Tibial nerve (tissue), 4 donors: ENCODE measurements around the gene HES6. TPM values are rescaled to one million over a fixed set of nuclear protein-coding genes. Genes with fewer than 3 reads are reported as not detected.

Source experiments
- DNase-seq, 2 donors: peaks; one replicate each; pipeline ENCODE4 v3.0.0-alpha.2; 2019; ENCODE audit warnings: low spot score in 2 of 2
- H3K27ac ChIP-seq, 4 donors: fragments of 200-600 bp; sonication (generic) in 3 of 4; one replicate each; pipeline ENCODE4 v1.5.1; 2017 to 2019; ENCODE audit warnings: mild to moderate bottlenecking in 1 of 4
- H3K27me3 ChIP-seq, 2 donors: fragments of 200-600 bp; sonication (generic) in 1 of 2; one replicate each; pipeline versions ENCODE4 v1.5.1 to v1.6.0; 2017 to 2019
- H3K36me3 ChIP-seq, 3 donors: fragments of 200-600 bp; sonication (generic); one replicate each; pipeline ENCODE4 v1.5.1; 2018 to 2019
- H3K4me1 ChIP-seq, 4 donors: fragments of 200-600 bp; sonication (generic) in 3 of 4; one replicate each; pipeline ENCODE4 v1.5.1; 2017 to 2019
- H3K4me3 ChIP-seq, 4 donors: fragments of 200-600 bp; sonication (generic) in 3 of 4; one replicate each; pipeline ENCODE4 v1.5.1; 2017 to 2019; ENCODE audit warnings: mild to moderate bottlenecking in 1 of 4, moderate library complexity in 1 of 4
- H3K9me3 ChIP-seq, 4 donors: fragments of 200-600 bp; sonication (generic) in 3 of 4; one replicate each; pipeline ENCODE4 v1.5.1; 2017 to 2019
- EP300 ChIP-seq, 2 donors: sonication (generic); formaldehyde crosslinking; IDR thresholded peaks; one replicate each; pipeline ENCODE4 v1.6.1; 2017; ENCODE audit warnings: antibody characterized with exemption in 2 of 2, mild to moderate bottlenecking in 1 of 2
- POLR2A ChIP-seq, 2 donors: fragments of 450-650 bp; IDR thresholded peaks; one replicate each; pipeline ENCODE4 v1.6.1; 2017; ENCODE audit warnings: antibody characterized with exemption in 2 of 2, mild to moderate bottlenecking in 2 of 2, moderate library complexity in 2 of 2
- WGBS, 2 donors: methylation state at CpG; one replicate each; pipeline ENCODE4 v1.1.5; 2018; 5-methylcytosine and 5-hydroxymethylcytosine counted together
- total RNA-seq, 4 donors: library from RNA; depleted of rRNA; stranded (reverse); fragments of >200 nt; gene quantifications; one replicate each; pipeline ENCODE4 v1.1.0, GENCODE V29; 2016
- TF ChIP-seq, protein P1 (sequence below), 5 experiments: fragments of 200-600 bp in 3 of 5; fragments of 450-650 bp in 2 of 5; sonication (generic) in 3 of 5; IDR thresholded peaks; one replicate each; pipeline ENCODE4 v1.5.1; 2016 to 2019; ENCODE audit warnings: antibody characterized with exemption in 5 of 5, mild to moderate bottlenecking in 3 of 5, moderate library complexity in 2 of 5

The HES6 gene
- total RNA-seq, 4 donors from 2014 or later, result 4.4 to 18.6 (median 12.4) TPM

DNA sequence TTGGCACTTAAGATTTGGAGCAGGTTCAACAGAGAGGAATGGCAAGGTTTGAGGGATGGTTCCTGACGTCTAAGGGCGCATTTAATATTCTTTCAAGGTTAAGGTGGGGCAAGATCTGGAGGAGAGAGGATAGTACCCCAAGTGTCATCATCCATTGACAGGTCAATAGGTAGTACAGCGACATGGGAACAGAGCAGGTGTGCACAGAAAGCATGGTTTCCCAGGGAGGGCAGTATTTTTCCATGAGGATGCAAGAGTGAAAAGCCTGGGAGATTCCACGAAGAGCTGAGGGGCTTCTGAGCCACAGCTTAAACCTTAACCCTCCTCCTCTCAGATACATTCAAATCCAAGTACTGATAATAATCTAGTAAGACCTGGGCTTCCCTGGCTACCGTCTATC is 9.1 kb downstream of the HES6 start:
- 51 to 67% methylated on average over 5 of the region's 5 CpGs for WGBS, 2 donors
- peak overlapping the region; percentile 32 to 81 (median 72) for H3K4me3 ChIP-seq
- DNase-seq, result no peak
- peaks cover 0 to 16% (median 0%) of the 10 kb centered on the region in 3 donors for H3K36me3 ChIP-seq
- no peaks in the 10 kb centered on the region for H3K9me3 ChIP-seq
- no peaks in the 10 kb centered on the region for H3K27me3 ChIP-seq
- peak overlapping the region in 3 of 4 donors; percentile 62 to 81 (median 79) for H3K27ac ChIP-seq
- H3K4me1 ChIP-seq, result peaks cover 0 to 44% (median 8%) of the 10 kb centered on the region in 4 donors
- TF ChIP-seq, protein P1, sequence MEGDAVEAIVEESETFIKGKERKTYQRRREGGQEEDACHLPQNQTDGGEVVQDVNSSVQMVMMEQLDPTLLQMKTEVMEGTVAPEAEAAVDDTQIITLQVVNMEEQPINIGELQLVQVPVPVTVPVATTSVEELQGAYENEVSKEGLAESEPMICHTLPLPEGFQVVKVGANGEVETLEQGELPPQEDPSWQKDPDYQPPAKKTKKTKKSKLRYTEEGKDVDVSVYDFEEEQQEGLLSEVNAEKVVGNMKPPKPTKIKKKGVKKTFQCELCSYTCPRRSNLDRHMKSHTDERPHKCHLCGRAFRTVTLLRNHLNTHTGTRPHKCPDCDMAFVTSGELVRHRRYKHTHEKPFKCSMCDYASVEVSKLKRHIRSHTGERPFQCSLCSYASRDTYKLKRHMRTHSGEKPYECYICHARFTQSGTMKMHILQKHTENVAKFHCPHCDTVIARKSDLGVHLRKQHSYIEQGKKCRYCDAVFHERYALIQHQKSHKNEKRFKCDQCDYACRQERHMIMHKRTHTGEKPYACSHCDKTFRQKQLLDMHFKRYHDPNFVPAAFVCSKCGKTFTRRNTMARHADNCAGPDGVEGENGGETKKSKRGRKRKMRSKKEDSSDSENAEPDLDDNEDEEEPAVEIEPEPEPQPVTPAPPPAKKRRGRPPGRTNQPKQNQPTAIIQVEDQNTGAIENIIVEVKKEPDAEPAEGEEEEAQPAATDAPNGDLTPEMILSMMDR (IDR thresholded peaks at IDR 0.05), result no peak
- no peak for TF ChIP-seq EP300 (IDR thresholded peaks at IDR 0.05)
- TF ChIP-seq POLR2A (IDR thresholded peaks at IDR 0.05), result no peak

DNA sequence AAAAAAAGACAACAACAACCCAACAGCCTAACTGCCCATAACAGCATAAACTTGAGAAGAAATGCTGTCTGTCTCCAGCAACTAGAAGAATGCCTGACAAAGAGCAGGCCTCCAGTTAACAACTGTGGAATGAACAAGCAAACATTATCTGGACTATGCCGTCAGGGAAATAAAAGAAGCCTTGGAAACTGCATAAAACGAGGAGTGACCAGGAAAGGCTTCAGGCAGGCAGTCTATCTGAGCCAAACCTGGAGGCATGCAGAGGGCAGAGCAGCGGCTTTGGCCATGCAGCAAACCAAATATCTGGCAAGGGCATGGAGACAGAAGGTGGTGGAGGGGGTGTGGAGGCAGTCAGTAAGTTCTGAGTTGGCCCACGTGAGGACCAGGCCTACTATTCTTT is 11.1 kb downstream of the HES6 start:
- no peak for DNase-seq
- 33 to 43% methylated on average over 4 of the region's 4 CpGs for WGBS, 2 donors
- Histone ChIP-seq H3K27ac (peak overlapping the region in 3 of 4 donors; percentile 26 to 80 (median 58)), H3K36me3 (peaks cover 0 to 16% (median 0%) of the 10 kb centered on the region in 3 donors), H3K9me3 (no peaks in the 10 kb centered on the region), H3K4me1 (peaks cover 0 to 53% (median 8%) of the 10 kb centered on the region in 4 donors), H3K4me3 (no peak overlapping the region), H3K27me3 (no peaks in the 10 kb centered on the region)
- TF ChIP-seq, protein P1 (IDR thresholded peaks at IDR 0.05), result no peak
- no peak for TF ChIP-seq EP300 (IDR thresholded peaks at IDR 0.05)
- TF ChIP-seq POLR2A (IDR thresholded peaks at IDR 0.05), result no peak

DNA sequence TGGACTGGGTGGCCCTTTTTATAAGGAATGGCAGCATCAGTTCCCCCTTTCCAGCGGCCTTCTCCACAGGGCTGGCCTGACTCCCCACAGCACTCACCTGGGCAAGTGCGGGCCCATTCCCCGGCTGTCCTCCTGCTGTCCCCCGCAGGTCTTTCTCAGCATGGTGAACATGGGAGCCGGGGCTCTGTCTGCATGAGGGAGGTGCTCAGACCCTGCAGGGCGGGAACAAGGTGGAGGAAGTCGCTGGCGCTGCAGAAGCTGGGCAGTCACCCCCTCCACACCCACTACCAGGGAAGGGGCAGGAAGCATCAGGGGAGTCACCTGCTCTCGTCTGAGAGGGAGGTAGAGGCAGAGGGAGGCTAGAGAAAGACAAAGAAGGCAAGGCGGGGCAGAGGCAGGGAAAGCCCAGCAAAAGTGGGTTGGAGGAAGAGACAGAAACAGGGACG is 12.2 kb downstream of the HES6 start:
- Histone ChIP-seq H3K4me3 (no peak overlapping the region), H3K27ac (peak overlapping the region in 2 of 4 donors; percentile 58 to 80), H3K9me3 (no peaks in the 10 kb centered on the region), H3K27me3 (no peaks in the 10 kb centered on the region), H3K4me1 (peaks cover 0 to 53% (median 8%) of the 10 kb centered on the region in 4 donors), H3K36me3 (peaks cover 0 to 16% (median 0%) of the 10 kb centered on the region in 3 donors)
- no peak for DNase-seq
- TF ChIP-seq POLR2A (IDR thresholded peaks at IDR 0.05) (no peak), EP300 (IDR thresholded peaks at IDR 0.05) (no peak)
- TF ChIP-seq, protein P1 (IDR thresholded peaks at IDR 0.05), result no peak
- 86 to 87% methylated on average over 11 of the region's 11 CpGs for WGBS, 2 donors

DNA sequence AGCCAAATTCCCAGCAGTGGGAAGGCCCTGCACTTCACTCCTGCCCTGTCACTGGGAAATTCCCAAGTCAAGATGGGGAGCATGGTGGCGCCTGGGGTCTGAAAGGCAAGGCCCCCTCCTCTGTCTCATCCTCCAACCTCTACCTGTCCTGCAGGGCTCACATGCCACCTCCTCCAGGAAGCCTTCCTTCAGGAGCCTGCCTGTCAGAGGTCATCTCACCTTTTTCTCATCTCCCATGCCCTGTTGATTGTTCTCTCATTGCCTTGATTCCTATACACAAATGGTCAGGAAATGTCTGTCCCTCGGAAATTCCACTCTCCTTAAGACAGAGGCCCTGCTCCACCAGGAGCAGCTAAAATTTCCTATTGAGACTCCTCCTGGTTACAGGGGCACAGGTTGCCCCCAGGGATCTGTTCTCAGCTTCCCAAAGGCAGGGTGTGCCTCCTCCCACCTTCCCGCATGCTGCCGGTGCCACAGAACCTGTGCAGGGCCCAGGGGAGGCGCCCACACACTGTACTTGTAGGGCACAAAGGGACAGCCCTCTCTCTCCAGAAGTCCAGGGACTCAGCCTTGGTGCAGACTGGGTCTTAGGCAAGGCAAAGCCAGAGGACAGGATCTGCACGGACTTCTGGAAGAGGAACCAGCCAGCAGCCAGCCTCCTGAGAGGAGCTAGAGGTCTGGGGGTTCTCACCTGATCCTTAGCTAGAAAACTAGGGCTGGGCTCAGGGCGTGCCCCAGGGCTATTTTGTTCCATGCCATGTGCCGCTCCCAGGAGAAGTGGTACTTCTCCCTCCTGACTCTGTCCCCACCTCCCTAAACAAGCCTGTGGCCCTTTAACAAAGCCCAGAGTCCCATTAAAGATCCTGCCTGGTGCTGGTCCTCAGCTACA is 12.9 kb downstream of the HES6 start:
- H3K27ac ChIP-seq, result peak overlapping the region in 1 of 4 donors; percentile 58
- no peaks in the 10 kb centered on the region for H3K9me3 ChIP-seq
- 87 to 94% methylated on average over 8 of the region's 8 CpGs for WGBS, 2 donors
- no peak for DNase-seq
- no peak for TF ChIP-seq POLR2A (IDR thresholded peaks at IDR 0.05)
- TF ChIP-seq, protein P1 (IDR thresholded peaks at IDR 0.05), result no peak
- no peak for TF ChIP-seq EP300 (IDR thresholded peaks at IDR 0.05)
- no peak overlapping the region for H3K4me3 ChIP-seq
- peaks cover 0 to 51% (median 8%) of the 10 kb centered on the region in 4 donors for H3K4me1 ChIP-seq
- H3K36me3 ChIP-seq, result peaks cover 0 to 16% (median 0%) of the 10 kb centered on the region in 3 donors
- no peaks in the 10 kb centered on the region for H3K27me3 ChIP-seq
